ENCODE results near the gene CRABP1.

The CRABP1 gene

DNA sequence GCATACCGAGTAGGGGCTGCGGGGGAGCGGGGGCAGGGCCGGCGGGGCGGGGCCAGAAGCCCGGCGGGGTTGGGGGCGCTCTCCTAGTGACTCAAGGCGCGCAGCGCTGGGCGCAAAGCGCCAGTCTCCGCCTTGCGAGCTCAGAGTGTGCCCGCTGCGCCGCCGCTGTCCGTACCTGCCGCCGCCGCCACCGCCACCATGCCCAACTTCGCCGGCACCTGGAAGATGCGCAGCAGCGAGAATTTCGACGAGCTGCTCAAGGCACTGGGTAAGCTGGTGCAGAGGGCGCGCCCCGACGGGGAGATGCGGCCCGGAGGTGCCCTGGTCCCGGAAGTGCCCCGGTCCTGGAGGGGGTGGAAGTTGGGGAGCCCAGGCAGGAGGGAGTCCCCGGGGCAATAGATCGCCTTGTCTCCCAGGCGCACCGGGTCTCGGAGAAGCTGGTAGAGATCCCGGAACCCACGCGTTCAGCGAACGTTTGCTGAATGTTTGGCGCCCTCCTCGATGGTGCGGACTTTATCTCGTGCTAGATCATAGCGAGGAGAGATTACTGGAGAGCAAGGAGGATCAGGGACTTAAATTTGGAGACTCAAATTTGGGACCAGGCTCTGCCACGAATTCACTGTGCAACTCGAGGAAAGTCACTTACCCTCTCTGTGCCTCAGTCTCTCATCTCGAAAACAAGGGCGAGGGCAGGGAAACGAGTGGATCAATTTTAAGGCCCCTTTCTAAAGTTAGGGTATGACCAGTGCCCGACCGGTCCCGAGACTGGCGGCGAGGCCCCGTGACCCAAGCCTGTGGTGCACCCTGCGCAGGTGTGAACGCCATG is at the start of gene CRABP1:
CRABP1 (plus strand) TSS at position 123 of the 826 bp plus-strand sequence; CDS start at position 199, 76 bp downstream.
- DNase-seq, result no peak

DNA sequence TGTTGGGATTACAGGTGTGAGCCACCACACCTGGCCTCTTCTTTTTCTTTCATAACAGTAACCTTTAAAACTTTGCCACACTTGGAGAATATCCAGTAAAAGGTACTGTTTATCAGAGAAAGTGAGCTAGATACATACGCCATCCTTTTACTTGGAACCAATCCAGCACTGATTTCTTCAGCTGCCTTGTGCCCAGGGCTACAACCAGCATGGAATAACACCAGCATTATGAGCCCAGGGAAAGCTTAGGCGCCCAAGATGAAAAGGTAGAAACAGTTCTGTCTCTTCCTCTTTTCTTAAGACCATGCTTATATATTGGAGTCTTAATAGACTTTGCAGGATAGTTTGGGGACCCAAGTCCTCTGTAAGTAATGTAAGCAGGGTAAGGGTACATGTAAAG is 49.1 kb upstream of the CRABP1 start:
- no peak for DNase-seq

DNA sequence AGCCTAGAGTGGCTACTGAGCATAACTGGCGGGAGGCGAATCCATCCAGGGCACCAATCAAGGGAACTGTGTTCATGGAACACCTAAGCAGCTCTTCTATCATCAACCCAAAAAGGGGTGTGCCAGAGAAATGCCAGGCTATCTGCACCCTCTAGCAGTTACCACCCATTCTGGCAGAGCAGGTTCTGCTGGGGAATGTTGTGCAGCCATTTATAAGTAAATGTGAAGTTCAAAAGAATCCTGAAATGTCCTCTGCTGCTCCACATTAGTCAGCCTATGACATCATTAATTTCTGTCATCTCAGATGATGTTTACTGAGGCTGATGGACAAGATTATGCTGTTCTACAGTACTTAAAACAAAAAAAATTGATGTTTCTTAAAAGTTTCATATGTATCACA is 48.5 kb upstream of the CRABP1 start:
- no peak for DNase-seq

DNA sequence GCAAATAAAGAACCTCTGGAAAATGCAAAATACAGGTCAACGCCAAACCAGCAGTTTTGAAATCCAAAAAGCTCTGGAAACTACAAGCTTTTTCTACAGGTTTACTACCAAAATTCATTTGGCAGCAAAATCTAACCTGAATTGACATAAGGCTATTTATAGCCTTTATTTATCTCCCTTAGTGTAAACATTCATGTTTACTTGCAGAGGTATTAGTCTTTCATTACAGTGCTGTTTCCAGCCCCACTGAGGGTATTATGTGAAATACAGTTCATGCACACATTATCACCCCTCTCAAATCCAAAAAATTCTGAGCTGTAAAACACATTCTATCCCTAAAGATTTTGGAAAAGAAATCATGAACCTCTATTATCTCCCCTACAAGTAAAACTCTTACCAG is 47.9 kb upstream of the CRABP1 start:
- no peak for DNase-seq

DNA sequence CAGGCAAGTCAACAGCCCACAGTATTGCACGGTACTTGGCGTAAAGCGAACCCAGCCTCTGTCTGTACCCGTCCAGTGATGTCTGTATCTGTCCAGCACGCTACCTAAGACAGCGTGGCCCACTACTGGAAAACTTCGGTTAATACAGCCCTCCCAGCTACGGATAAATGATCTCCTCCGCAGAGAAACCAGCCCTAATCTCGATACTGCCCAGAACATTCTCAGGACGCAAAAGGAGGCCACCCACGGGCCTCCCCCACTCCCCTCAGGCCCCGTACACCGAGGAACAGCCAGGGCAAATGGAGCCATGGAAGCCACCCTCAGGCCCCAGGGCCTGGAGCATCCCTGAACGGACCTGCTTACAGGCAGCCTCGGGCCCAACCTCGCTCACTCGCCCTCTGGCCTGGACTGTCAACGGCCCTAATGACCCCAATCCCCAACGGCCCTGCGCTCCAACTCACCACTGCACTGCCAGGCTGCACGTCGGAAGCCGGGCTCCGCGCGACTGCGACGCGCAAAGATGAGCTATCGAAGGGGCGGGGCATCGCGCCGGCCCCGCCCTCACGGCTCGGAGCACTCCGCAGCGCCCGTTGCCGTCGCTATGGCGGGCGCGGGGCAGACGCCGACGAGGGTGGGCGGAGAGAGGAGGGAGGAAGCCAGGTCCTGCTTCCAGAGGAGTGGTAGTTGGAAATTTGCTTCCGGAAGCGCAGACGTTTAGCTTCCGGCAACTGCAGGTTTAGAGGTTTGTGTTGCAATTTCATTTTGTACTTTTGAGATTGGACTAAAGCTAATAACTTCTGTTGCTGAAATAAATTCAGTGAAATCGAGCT is 40.8 kb upstream of the CRABP1 start, which contains the start of gene SKIC8:
SKIC8 (minus strand) TSS at position 509 of the 830 bp plus-strand sequence. CDS start 3,923 bp downstream, outside the sequence.
- peak; percentile 93 for DNase-seq

DNA sequence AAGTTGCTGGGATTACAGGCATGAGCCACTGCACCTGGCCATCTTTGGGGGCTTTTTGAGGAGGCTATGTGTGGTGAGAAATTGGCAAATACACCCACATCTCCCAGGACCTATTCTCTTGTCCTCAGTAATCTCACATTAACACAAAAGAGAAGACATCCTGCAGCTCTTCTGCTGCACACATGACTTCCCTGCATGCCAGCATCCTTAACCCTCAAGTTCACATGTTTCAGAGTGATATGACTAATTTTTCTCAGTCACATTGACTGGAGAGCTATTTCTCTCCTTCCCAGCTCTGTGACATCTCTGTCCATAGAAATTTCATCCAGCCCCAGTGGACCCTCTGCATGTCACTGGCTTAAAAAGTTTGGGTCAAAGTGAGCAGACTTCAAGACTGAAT is 38.8 kb upstream of the CRABP1 start:
- no peak for DNase-seq

DNA sequence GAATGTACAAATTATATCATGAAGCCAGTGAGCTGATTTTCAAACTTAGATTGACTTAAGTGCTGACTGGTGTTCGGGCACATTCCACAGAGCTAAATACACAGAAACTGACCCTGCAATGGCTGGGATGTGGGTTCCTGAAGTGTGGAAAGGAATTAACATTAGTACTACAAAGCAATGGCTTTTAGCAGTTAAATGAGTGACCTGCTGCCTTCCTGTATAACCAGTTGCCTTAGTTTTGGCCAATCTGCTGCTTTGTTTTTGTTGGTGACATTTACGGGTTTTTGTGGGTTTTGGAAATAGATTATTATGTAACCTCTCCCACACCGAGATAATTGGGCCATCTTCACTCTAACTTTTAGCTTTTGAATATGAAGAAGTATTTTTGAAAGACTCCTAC is 38.3 kb upstream of the CRABP1 start:
- DNase-seq, result no peak

DNA sequence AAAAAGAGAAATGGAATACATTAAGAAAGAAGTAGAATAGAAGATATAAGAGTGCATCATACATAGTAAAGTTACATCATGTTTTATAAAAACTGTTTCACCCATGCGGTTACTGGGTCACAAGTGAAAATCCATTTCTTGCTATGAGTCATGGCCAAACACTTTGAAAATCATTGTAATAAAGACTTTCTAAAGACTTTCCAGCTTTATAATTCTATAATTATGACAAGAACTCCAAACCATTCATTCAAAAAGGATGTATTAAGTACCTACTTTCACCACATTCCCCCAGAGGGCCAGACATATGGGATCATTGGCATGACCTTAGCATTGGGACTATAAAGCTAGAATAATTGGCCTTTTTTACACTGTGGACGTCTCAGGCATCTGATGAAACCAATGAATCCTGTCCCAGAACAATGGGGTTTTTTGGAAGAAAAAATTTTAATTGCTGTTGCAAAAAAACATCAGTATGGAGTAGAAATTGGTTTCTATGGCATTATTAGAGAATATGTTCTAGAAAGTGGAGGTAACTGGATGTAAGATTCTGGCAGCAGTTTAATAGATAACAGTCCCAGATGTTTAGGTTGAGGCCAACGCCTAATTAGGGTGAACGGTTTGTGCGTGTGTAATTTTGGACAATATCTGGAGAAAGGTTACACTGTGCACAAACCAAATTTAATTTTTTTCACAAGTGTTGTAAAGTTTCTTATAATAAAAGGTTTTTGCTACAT is 37.4 kb upstream of the CRABP1 start:
- DNase-seq, result no peak

DNA sequence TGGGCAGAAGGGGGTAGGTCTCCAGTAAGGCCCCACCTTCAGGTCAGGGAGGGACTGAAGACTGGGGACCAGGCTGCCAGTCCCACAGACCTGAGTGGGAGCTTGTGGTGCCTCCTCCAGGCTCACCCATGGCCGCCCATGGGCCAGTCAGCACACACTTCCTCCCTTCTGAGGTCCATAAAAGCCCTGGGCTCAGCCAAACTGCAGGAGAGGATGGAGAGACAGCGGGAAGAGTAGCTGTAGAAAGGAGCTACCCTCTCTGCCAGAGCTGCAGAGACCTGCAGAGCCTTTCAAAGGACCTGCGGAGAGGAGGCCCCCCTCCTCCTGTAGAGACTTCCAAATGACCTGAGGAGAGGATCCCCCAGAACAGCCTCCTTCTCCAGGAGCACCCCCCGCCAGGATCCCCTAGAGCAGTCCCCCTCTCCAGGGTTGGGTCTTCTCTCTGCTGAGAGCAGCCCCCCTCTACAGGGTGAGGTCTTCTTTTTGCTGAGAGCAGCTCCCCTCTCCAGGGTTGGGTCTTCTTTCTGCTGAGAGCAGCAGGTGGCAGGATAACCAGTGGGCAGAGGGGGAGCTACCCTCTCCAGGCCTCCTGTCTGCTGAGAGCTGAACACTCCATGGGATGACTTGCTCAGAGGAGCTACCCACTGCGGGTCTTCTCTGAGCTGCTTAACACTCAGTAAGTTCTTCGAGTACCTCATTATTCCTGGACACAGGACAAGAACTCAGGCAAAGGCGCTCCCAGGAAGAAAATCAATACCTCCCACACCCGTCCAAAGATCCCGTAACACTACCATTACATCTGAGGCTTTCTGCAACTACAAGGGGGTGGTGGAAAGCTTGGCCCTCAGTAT is 35.7 kb upstream of the CRABP1 start:
- no peak for DNase-seq

DNA sequence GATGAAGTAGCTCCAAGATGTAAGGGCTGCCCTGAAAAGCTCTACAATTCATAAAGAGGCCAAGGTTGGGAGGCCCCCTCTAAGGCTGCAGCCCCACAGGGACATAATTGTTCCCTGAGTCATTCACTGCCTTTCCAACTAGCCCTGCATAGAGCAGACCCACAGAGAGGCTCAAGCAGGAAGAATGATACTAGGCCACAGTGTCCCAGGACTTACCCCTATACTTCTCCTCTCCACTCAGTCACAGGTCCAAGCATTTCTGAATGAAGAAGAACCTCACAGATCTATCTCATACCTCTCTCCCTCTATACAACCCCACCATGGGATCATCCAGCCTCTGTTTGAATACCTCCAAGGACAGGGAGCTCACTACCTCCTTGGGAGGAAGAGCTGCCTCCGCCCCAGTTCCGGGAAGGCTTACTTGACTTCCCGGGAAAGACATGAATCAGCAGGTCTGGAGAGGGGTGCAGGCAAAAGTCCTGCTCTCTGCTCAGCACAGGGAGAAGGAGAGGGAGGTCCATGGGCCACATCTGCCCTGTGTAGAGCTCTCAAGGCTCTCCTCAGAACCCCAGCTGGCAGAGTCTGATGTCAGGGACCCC is 33.9 kb upstream of the CRABP1 start:
- DNase-seq, result no peak

DNA sequence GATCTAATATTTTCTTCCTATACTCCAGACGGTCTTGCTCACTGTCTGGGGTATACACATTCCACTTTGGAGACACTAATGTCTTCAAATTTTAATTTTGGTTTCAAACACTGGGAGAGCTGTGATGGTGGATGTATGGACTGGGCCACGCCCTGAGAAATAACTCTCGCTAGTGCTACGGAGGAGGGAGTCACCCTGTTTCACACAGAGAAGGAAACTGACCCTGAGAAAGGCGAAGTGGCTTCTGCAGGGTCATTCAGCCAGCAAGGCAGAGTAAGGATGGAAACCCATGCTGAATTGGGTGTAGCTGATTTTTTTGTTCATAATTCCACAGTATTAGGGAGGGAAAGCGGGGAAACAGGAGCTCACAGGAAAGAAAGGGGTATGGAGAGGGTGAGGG is 32.2 kb upstream of the CRABP1 start:
- no peak for DNase-seq

DNA sequence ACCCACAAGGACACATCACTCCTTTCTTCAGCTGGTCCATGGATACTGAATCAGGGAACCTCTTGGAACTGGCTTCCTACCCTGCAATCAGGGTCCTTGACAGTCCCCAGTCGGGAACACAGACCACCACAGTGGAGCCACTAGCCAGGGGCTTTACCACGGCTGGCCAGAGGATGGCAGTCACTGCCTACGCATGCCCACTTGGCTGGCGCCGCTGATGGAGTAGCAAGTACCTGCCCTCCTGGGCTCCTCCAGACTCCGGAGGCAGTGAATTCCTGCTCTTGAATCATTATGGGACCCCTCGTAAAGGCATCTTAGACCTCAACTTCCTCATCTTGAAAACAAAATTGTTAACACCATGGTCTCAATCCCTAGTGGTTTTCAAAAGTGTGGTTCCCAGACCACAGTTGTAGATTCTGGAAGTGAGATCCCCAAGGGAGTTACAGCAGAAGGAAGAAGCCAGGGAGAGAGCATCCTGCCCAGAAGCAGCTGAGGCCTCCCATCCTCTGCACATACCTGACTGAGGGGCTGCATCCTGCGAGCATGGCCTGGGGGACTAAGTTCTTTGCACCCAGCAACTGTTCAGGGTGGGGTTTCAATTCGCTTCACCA is 31.6 kb upstream of the CRABP1 start:
- DNase-seq, result peak; percentile 30

DNA sequence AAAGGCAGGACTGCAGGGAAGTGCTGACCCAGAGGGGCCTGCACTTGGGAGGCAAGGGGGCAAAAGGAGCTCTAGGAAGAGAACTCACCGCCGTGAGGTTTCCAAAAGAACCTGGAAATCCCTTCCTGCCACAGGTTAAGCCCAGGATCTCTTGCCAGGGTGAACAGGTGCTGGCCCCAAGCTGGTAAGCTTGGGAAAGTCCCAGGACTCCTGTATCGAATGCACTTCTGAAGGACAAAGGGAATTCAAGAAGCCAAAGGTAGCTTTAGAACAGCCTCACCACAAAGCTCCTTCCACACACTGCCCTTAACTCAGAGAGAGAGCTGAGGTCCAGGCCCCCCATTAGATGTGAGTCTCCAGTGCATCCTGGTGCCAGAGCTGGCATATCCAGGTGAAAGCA is 28.9 kb upstream of the CRABP1 start:
- no peak for DNase-seq

DNA sequence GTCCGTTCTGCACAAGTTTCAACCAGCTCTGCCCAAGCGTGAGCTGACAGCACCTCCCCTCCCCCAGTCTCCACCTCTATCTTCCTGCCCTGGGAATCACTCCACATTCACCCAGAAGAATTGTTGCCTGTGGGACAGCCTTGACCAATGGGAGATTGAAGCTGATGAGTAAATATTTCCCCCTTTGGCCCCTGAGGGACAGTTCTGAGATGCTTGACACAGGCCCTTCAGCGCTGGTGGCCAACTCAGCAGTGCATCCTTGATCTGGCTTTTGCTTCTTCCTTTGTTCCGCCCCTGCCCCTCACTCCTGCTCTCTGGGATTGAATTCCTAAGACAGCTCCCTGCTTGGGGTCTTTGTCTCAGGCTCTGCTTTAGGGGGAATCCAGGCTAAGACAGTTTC is 27.6 kb upstream of the CRABP1 start:
- DNase-seq, result no peak

DNA sequence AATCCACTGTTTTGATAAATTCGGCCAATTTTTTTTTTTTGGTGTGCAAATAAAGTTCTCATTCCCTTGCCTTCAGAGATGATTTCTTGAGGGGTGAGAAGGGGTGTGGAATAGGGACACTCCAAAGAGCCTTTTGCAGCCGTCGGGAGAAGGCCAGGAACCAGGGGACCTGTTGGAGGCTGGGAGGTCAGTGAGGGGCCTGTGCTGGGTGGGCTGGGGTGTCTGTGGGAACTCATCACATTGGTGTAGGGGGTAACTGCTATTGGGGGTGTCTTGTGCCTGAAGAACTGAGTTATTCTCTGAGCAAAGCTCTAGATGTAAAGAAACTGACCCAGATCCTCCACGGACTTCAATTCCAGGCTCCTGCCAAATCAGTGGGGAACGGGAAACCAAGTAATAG is 27.2 kb upstream of the CRABP1 start:
- no peak for DNase-seq

DNA sequence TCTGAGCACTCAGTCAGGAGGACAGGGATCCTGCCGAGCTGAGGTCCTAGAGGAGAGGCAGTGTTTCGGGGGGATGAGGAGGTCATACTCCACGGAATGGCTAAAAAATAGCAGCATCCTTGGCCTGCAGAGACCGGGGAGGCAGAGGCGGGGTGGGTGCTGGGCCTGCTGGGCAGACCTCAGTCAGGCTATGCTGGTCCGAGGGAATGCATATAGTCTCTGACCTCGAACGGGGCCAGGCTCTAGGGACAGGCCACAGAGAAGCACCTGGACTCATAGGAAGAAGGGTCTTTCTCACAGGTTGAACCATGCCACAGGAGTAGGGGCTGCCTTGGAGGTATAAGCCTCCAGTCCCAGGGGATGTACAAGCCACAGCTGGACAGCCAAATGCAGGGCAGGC is 26.8 kb upstream of the CRABP1 start:
- DNase-seq, result no peak

DNA sequence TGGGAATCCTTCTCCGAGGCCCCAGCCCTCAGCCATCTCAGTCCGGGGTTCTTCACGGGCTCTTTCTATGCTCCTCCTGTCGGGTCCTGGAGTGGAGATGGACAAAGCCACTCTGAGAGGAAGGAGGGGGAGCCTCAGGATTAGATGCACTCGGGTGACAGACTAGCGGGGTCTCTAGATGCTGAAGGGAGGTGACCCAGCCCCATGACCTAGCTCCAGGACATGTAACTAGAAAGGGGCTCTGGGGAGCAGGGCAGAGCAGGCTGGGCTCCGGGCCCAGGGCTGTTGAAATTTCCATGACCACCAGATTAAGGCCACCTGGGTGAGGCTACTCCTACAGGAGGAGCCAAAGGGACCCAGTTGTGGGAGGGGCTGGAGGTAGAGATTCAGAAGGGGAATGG is 26.0 kb upstream of the CRABP1 start:
- DNase-seq, result no peak

DNA sequence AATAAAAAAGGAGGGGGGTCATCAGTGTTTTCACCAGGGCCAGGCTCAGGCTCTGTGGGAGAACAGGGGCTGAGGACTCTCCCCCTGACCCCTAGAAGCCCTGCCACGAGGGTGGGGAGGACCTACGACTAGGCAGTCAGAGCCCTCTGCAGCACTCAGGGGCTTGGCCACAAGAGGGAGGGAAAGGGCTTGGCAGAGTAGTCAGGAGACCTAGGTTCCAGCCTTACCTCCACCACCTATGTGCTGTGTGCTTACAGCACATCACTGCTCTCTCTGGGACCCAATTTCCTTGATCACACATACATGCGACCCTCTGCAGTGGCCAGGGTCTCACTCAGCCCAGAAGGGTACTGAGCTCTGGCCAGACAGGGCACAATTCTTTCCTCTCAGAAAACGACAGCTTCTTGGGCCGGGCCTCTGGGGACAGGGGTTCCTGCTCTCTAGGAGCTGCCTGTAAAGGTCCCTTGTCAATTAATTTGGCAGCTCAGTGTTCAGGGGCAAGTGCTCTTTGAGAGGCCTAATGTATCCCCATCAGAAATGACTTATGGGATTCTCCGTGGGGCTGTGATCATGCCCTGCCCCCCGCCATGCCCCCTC is 24.4 kb upstream of the CRABP1 start:
- DNase-seq, result no peak

DNA sequence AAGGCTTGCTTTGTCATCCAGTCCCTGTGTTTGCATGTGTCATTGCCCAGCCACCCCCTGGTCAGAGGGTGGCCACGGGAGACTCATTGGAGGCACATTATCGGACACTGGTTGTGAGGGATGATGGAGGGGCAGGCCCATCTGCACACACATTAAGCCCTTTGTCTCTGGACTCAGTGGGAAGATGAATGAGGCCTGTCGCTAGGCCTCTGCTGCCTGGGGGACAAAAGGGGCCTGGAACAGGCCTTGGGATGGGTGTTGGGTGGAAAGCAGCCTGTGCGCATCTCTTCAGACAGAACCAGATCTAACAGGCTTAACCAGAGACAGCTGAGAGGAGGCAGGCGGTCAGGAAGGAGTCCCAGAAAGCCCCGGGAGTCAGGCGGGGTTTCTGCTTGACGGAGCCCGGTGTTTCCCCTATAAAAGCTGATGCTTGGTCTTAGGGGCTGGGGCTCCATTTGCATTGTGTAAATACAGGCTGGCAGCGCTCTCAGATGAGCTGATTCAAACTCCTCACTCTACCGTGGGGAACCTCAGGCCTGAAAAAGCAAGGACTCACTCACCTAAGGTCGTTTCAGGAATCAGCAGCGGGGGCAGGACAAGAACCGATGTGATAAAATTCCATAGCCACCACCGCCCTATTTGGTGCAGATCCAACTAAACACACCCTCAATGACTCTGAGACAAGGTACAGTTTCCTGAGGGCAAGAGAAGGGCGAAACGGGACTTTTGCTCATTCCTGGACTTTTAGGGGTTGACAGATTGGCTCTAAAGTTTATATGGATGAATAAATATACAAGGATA is 23.7 kb upstream of the CRABP1 start:
- DNase-seq, result no peak

Data from CD4-positive, alpha-beta T cell treated with Interleukin-6 for 4 hours (primary cell).